Ovary (tissue), 3 donors: ENCODE measurements around the gene HSF4.

ENCODE experiments used
- EP300 ChIP-seq: sonication (generic); formaldehyde crosslinking; IDR thresholded peaks from one replicate; pipeline ENCODE4 v1.6.1; 2017; ENCODE audit warnings: antibody characterized with exemption
- POLR2A ChIP-seq: fragments of 450-650 bp; IDR thresholded peaks from one replicate; pipeline ENCODE4 v1.6.1; 2017; ENCODE audit warnings: antibody characterized with exemption, mild to moderate bottlenecking, moderate library complexity
- TF ChIP-seq, protein P1 (sequence below), 3 donors: fragments of 450-650 bp in 2 of 3; fragments of 200-600 bp in 1 of 3; IDR thresholded peaks; one replicate each; pipeline versions ENCODE4 v1.5.1 to v1.8.0; 2016 to 2022; ENCODE audit warnings: antibody characterized with exemption in 3 of 3, mild to moderate bottlenecking in 1 of 3
- donor health status: DM: no; HTN: no; CAD: no.

DNA sequence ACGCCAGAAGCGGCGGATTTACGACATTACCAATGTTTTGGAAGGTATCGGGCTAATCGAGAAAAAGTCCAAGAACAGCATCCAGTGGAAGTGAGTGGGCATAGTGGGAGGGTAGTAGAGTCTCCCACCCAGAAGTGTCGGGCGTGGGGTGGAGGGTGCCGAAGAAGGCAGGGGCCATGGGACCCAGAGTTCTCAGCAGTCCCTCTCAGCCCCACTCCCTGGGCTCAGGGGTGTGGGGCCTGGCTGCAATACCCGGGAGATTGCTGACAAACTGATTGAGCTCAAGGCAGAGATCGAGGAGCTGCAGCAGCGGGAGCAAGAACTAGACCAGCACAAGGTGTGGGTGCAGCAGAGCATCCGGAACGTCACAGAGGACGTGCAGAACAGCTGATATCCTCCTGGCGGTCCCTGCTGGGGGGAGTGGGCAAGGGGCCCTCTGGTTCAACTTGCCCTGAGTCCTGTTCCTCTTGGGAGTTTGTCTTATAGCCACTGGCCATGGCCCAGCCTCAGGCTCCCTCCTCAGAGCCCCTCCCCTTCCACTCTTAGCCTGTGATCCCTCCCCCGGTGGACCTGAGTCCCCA is 28.3 kb downstream of the HSF4 start:
- TF ChIP-seq, protein P1, sequence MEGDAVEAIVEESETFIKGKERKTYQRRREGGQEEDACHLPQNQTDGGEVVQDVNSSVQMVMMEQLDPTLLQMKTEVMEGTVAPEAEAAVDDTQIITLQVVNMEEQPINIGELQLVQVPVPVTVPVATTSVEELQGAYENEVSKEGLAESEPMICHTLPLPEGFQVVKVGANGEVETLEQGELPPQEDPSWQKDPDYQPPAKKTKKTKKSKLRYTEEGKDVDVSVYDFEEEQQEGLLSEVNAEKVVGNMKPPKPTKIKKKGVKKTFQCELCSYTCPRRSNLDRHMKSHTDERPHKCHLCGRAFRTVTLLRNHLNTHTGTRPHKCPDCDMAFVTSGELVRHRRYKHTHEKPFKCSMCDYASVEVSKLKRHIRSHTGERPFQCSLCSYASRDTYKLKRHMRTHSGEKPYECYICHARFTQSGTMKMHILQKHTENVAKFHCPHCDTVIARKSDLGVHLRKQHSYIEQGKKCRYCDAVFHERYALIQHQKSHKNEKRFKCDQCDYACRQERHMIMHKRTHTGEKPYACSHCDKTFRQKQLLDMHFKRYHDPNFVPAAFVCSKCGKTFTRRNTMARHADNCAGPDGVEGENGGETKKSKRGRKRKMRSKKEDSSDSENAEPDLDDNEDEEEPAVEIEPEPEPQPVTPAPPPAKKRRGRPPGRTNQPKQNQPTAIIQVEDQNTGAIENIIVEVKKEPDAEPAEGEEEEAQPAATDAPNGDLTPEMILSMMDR (IDR thresholded peaks at IDR 0.05) = no peak
- TF ChIP-seq POLR2A (no peak), EP300 (no peak)
